Kidney (tissue), 14 donors: Measurements from ENCODE around the gene TSFM. TPM values are rescaled to one million over a fixed set of nuclear protein-coding genes. Genes with fewer than 3 reads are reported as not detected.

ENCODE experiments used
- DNase-seq, 5 donors: peaks; one replicate each; pipeline ENCODE4 v3.0.0-alpha.2; 2013 to 2020
- FAIRE-seq: peaks from 2 replicates; lab custom pipeline; 2012; peaks lifted over from hg19 to GRCh38; lab: Jason Lieb, UNC
- H3K27ac ChIP-seq, 2 donors: one replicate each; pipeline ENCODE4 v1.7.0; 2013; ENCODE audit warnings: low read depth in 2 of 2, low read length in 2 of 2, inconsistent platforms in 1 of 2
- H3K27me3 ChIP-seq: one replicate; pipeline ENCODE4 v1.7.1; 2013; ENCODE audit warnings: low read length, inconsistent platforms; ENCODE audit not compliant: control insufficient read depth, insufficient read depth
- H3K36me3 ChIP-seq, 3 donors: one replicate each; pipeline versions ENCODE4 v1.7.0 to v1.7.1; 2013; ENCODE audit warnings: low read length in 3 of 3, control low read depth in 1 of 3, inconsistent platforms in 1 of 3; ENCODE audit not compliant: insufficient read depth in 3 of 3, control insufficient read depth in 2 of 3
- H3K4me1 ChIP-seq, 3 donors: one replicate each; pipeline versions ENCODE4 v1.7.0 to v1.7.1; 2013; ENCODE audit warnings: low read length in 3 of 3, inconsistent platforms in 1 of 3, low read depth in 1 of 3; ENCODE audit not compliant: control insufficient read depth in 2 of 3, insufficient read depth in 2 of 3
- H3K4me3 ChIP-seq, 3 donors: one replicate each; pipeline versions ENCODE4 v1.7.0 to v1.8.1; 2013; ENCODE audit warnings: low read length in 3 of 3, control low read depth in 1 of 3, inconsistent platforms in 1 of 3
- H3K9ac ChIP-seq, 3 donors: one replicate each; pipeline versions ENCODE4 v1.7.0 to v1.7.1; 2013; ENCODE audit warnings: low read length in 3 of 3, control low read depth in 1 of 3, inconsistent platforms in 1 of 3
- H3K9me3 ChIP-seq, 3 donors: one replicate each; pipeline versions ENCODE4 v1.7.0 to v1.7.1; 2013; ENCODE audit warnings: low read length in 3 of 3, control low read depth in 1 of 3, inconsistent platforms in 1 of 3; ENCODE audit not compliant: control insufficient read depth in 2 of 3, insufficient read depth in 1 of 3
- intact Hi-C: fragments of 100-400 bp; cut with DNase I; formaldehyde crosslinking; loops from one replicate; pipeline ENCODE4 v1.11.1; 2022
- polyA plus RNA-seq: library from polyadenylated mRNA; stranded (reverse); fragments of 350-450 nt; fragmentation: Illumina TruSeq; extraction: RNeasy Lipid Tissue Mini Kit (QIAGEN cat#74804); gene quantifications from one replicate; pipeline ENCODE4 v1.2.3, GENCODE V29; 2014; ENCODE audit warnings: low read depth, low replicate concordance; ENCODE audit not compliant: insufficient read depth
- total RNA-seq: library from RNA; stranded (reverse); fragmentation: NEBNext Ultra II Directional; extraction: Animal tissue kit (Norgen Biotek cat#: 25700); gene quantifications from one replicate; pipeline ENCODE4 v1.2.1, GENCODE V29; 2021
- TF ChIP-seq, protein P1 (sequence below): IDR thresholded peaks from 3 replicates; pipeline ENCODE4 v1.5.1; 2012; ENCODE audit warnings: mild to moderate bottlenecking, moderate library complexity, borderline replicate concordance; ENCODE audit not compliant: insufficient read depth; ENCODE audit errors: extremely low read depth
- donor health status: control.
- donor health status: control.
- donor health status: control.
- donor health status: control.
- donor health status: control.
- donor health status: DM: yes; HTN: yes; CAD: no.
- donor health status: Normal renal cell carcinoma (clear cell type).

TSFM gene
- total and polyA plus RNA-seq, 2 donors from 2014 or later, result 32.8 to 84.6 TPM

GRCh38 chr12:57823908-57824640 lies 41.5 kb downstream of the TSFM start:
- H3K9ac ChIP-seq, result no peak overlapping the region
- H3K27me3 ChIP-seq, result no peaks in the 10 kb centered on the region
- H3K36me3 ChIP-seq, result peaks cover 36 to 72% (median 62%) of the 10 kb centered on the region in 3 donors
- TF ChIP-seq, protein P1, sequence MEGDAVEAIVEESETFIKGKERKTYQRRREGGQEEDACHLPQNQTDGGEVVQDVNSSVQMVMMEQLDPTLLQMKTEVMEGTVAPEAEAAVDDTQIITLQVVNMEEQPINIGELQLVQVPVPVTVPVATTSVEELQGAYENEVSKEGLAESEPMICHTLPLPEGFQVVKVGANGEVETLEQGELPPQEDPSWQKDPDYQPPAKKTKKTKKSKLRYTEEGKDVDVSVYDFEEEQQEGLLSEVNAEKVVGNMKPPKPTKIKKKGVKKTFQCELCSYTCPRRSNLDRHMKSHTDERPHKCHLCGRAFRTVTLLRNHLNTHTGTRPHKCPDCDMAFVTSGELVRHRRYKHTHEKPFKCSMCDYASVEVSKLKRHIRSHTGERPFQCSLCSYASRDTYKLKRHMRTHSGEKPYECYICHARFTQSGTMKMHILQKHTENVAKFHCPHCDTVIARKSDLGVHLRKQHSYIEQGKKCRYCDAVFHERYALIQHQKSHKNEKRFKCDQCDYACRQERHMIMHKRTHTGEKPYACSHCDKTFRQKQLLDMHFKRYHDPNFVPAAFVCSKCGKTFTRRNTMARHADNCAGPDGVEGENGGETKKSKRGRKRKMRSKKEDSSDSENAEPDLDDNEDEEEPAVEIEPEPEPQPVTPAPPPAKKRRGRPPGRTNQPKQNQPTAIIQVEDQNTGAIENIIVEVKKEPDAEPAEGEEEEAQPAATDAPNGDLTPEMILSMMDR, result no peak
- intact Hi-C loops, result no loop called here
- H3K27ac ChIP-seq, result no peak overlapping the region
- H3K4me1 ChIP-seq, result peaks cover 0 to 7% (median 0%) of the 10 kb centered on the region in 3 donors
- DNase-seq, result no peak
- H3K9me3 ChIP-seq, result no peaks in the 10 kb centered on the region
- no peak overlapping the region for H3K4me3 ChIP-seq
- FAIRE-seq, result no peak

DNA sequence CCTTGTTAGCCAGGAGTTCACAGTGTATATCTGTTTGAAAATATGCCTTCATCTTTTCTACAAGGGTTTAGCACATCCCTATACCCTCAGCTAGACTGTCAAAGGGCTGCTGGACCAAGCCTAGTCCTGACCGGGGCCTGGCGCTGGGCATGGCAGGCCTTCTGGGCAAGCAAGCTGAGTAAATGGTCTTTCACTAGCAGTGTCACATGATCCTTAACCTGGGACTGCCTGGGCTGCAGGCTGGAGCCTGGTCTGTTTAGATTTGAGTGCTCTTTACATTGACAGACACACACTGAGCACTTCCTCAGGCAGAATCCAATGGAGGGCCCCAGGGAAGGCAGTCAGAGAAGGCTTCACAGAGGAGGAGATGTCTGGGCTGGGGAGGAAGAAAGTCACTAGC lies 42.9 kb downstream of the TSFM start:
- H3K9ac ChIP-seq, result no peak overlapping the region
- no peaks in the 10 kb centered on the region for H3K9me3 ChIP-seq
- intact Hi-C loops, result no loop called here
- DNase-seq, result no peak
- no peak overlapping the region for H3K27ac ChIP-seq
- H3K27me3 ChIP-seq, result no peaks in the 10 kb centered on the region
- H3K36me3 ChIP-seq, result peaks cover 36 to 75% (median 66%) of the 10 kb centered on the region in 3 donors
- TF ChIP-seq, protein P1, result no peak
- no peak for FAIRE-seq
- peaks cover 0 to 17% (median 0%) of the 10 kb centered on the region in 3 donors for H3K4me1 ChIP-seq
- H3K4me3 ChIP-seq, result no peak overlapping the region

- no peaks in the 10 kb centered on the region for H3K9me3 ChIP-seq
- H3K27ac ChIP-seq, result no peak overlapping the region
- H3K4me3 ChIP-seq, result no peak overlapping the region
- H3K4me1 ChIP-seq, result peaks cover 0 to 19% (median 0%) of the 10 kb centered on the region in 3 donors
- intact Hi-C loops, result no loop called here
- no peak for FAIRE-seq
- H3K36me3 ChIP-seq, result peaks cover 36 to 70% (median 66%) of the 10 kb centered on the region in 3 donors
- H3K27me3 ChIP-seq, result no peaks in the 10 kb centered on the region
- DNase-seq, result no peak
- TF ChIP-seq, protein P1, result no peak
- no peak overlapping the region for H3K9ac ChIP-seq
Observed at GRCh38 chr12:57826400-57826799, 43.8 kb downstream of the TSFM start.

GRCh38 chr12:57826966-57827365 lies 44.4 kb downstream of the TSFM start:
- TF ChIP-seq, protein P1, result no peak
- FAIRE-seq, result no peak
- Histone ChIP-seq H3K9ac (no peak overlapping the region), H3K4me1 (peaks cover 0 to 25% (median 5%) of the 10 kb centered on the region in 3 donors), H3K27ac (no peak overlapping the region), H3K36me3 (peaks cover 34 to 69% (median 65%) of the 10 kb centered on the region in 3 donors), H3K9me3 (no peaks in the 10 kb centered on the region), H3K4me3 (no peak overlapping the region), H3K27me3 (no peaks in the 10 kb centered on the region)
- intact Hi-C loops, result no loop called here
- no peak for DNase-seq
